Measurements from ENCODE around the gene CD53.
"Not testable (repeated sequence)": the region's sequence is repeated elsewhere in the genome, so short reads cannot be mapped to it uniquely, and the experiment has no call there.

CD53 gene

DNA sequence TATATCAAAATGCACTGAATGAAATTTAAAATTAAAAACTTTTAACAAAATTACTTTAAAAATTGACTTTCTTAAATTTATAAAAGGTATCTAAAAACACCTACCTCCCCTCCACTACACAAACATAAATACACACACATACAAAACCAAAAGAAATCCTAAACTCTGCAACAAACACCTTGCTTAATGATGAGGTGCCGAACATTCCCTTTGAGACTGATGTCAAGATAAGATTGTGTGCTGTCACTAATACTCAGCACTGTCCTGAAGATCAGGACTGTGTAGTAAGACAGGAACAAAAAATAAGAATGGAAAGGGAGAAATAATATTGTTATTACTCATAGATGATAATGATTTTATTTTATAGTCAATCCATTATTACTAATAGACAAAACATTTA lies 45.1 kb downstream of the CD53 start:
- DNase-seq (ENCODE audit: insufficient read length, low spot score) (no peak), FAIRE-seq (no peak)
- TF ChIP-seq, protein P1, sequence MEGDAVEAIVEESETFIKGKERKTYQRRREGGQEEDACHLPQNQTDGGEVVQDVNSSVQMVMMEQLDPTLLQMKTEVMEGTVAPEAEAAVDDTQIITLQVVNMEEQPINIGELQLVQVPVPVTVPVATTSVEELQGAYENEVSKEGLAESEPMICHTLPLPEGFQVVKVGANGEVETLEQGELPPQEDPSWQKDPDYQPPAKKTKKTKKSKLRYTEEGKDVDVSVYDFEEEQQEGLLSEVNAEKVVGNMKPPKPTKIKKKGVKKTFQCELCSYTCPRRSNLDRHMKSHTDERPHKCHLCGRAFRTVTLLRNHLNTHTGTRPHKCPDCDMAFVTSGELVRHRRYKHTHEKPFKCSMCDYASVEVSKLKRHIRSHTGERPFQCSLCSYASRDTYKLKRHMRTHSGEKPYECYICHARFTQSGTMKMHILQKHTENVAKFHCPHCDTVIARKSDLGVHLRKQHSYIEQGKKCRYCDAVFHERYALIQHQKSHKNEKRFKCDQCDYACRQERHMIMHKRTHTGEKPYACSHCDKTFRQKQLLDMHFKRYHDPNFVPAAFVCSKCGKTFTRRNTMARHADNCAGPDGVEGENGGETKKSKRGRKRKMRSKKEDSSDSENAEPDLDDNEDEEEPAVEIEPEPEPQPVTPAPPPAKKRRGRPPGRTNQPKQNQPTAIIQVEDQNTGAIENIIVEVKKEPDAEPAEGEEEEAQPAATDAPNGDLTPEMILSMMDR (IDR thresholded peaks at IDR 0.05; ENCODE audit: insufficient read depth, missing control alignments): no peak

DNA sequence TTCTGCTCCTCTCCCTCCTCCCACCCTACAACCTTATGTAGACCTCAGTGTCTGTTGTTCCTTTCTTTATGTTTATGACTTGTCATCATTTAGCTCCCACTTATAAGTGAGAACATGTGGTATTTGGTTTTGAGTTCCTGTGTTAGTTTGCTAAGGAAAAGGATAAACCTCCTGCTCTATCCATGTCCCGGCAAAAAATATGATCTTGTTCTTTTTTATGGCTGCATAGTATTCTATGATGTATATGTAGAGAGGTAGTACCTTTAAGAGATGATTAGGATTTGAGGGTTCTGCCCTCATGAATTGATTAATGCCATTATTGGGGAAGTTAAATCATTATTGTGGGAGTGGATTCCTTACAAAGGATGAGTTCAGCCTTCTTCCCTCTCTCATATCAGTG lies 49.0 kb downstream of the CD53 start:
- TF ChIP-seq, protein P1 (IDR thresholded peaks at IDR 0.05; ENCODE audit: insufficient read depth, missing control alignments): no peak
- no peak for DNase-seq (ENCODE audit: insufficient read length, low spot score)
- FAIRE-seq: no peak

DNA sequence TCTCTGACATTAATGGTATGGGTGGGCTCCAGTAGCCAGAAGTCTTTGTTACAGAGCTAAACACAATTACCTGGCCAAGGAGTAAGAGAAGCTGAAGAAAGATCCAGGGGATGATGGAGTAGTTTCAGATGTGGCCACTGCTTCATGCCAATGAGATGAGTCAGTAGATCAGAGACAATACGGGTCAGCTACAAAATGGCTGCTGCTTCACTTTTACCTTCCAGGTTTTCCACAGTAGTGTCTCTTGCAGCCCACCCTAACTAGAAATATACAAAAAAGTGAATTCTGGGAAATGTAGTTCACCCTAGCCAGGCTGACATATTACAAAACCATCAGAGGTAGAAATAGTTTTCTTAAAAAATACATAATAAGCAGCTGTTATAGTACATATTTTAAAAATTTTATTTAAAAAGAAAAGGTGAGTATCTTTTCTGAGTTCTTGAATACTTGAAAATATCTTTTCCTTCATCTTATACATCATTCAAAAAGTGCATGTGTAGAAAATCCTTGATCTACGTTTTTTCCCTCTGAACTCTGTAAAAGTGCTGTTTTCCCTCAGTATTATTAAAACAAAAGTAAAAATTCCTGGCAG lies 54.6 kb downstream of the CD53 start:
- TF ChIP-seq, protein P1 (IDR thresholded peaks at IDR 0.05; ENCODE audit: insufficient read depth, missing control alignments): no peak
- no peak for FAIRE-seq
- DNase-seq (ENCODE audit: insufficient read length, low spot score): no peak

DNA sequence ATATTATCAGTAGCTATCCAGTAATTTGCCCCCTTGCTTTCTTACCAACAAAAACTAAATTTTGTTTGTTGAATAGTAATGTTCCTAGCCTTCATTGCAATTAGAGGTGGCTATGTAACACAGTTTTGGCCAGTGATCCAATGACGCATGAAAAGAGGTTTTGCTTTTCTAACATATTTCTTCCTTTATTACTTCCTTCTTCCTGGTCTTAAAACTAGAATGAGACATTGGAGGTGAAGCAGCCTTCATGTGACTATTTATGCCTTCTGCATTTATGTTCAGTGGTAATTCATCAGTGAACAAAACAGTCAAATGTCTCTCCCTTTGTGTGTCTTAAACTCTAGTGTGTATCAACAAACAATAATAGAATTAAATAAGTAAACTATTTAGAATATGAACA lies 55.2 kb downstream of the CD53 start:
- DNase-seq (ENCODE audit: insufficient read length, low spot score) (no peak), FAIRE-seq (no peak)
- TF ChIP-seq, protein P1 (IDR thresholded peaks at IDR 0.05; ENCODE audit: insufficient read depth, missing control alignments): no peak

DNA sequence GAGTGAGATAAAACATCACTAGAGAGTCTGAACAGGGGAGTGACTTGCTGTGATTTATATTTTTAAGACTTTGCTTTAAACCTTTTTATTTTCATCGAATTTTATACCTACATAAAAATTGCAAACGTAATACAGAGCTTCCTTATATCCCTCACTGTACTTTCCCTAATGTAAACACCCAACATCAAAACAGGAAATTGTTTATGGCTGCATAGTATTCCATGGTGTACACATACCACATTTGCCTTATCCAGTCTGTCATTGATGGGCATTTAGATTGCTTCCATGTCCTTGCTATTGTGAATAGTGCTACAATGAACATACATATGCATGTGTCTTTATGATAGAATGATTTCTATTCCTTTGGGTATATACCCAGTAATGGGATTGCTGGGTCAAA lies 56.0 kb downstream of the CD53 start:
- FAIRE-seq (no peak), DNase-seq (ENCODE audit: insufficient read length, low spot score) (no peak)
- TF ChIP-seq, protein P1 (IDR thresholded peaks at IDR 0.05; ENCODE audit: insufficient read depth, missing control alignments): no peak

DNA sequence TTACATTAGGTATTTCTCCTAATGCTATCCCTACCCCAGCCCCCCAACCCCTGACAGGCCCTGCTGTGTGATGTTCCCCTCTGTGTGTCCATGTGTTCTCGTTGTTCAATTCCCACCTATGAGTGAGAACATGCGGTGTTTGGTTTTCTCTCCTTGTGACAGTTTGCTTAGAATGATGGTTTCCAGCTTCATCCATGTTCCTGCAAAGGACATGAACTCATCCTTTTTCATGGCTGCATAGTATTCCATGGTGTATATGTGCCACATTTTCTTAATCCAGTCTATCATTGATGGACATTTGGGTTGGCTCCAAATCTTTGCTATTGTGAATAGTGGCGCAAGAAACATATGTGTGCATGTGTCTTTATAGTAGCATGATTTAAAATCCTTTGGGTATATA lies 58.1 kb downstream of the CD53 start:
- DNase-seq (ENCODE audit: insufficient read length, low spot score); FAIRE-seq: not testable (repeated sequence)

DNA sequence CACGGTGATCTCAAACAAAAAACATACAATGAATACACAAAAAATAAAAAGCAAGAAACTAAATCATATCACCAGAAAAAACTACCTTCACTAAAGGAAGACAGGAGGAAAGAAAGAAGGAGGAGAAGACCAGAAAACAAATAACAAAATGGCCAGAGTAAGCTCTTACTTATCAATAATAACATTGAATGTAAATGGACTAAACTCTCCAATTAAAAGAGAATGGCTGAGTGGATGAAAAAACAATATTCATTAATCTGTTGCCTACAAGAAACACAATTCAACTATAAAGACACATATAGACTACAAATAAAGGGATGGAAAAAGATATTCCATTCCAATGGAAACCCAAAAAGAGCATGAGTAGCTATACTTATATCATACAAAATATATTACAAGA lies 63.6 kb downstream of the CD53 start:
- TF ChIP-seq, protein P1 (IDR thresholded peaks at IDR 0.05; ENCODE audit: insufficient read depth, missing control alignments): no peak
- no peak for DNase-seq (ENCODE audit: insufficient read length, low spot score)
- no peak for FAIRE-seq

DNA sequence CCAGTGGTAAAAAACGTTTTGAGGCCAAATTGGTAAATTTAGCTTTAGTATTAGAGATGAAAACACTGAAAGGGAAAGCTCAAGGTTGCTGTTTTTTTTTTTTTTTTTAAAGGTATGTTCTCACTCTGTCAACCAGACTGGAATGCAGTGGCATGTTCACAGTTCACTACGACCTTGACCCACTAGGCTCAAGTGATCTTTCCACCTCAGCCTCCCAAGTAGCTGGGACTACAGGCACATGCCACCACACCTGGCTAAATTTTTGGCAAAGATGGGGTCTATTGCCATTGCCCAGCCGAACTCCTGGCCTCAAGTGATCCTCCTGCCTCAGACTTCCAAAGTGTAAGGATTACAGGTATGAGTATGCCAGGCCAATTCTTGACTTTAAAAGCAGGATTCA lies 71.9 kb downstream of the CD53 start:
- DNase-seq (ENCODE audit: insufficient read length, low spot score) (no peak), FAIRE-seq (no peak)
- TF ChIP-seq, protein P1 (IDR thresholded peaks at IDR 0.05; ENCODE audit: insufficient read depth, missing control alignments): no peak

All from D721Med (cell line).